Measurements from ENCODE around the gene CLCN4.

The CLCN4 gene

DNA sequence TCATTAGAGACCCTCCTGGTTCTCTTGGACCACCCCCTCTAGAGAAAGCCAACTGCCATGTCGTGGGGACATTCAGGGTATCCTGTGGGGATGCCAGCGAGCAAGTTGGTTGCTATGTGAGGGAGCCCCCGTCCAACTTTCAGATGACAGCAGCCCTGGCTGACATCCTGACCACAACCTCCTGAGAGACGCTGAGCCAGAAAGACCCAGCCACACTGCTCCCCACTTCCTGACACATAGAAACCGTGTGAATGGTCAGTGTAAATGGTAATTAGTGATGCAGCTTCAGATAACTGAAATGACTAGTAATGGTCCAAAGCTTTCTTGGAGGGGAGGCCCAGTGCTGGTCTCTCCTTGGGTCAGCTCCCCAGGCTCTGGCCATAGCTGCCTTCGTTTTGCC, 10.8 kb downstream of the CLCN4 start:
- no peak for DNase-seq (ENCODE audit: low spot score)

DNA sequence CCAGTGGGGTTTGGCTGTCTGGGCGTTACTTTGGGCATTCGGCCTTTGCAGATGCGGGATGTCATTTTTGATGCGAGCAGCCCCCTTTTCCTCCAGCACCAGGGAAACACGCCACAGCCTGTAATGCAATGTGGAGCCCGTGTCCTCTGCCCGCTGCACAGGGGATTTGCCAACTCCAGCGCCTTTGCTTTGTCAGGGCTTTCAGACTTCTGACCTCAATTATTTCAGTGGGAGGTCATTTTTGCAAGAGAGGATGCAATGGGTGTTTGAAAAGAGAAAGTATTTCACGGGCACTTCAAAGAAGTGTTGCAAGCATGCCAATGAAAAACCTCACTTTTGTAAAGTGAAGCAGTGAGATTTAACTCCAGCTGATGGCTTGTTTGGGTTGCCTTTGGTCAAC, 11.5 kb downstream of the CLCN4 start:
- DNase-seq (ENCODE audit: low spot score): no peak

DNA sequence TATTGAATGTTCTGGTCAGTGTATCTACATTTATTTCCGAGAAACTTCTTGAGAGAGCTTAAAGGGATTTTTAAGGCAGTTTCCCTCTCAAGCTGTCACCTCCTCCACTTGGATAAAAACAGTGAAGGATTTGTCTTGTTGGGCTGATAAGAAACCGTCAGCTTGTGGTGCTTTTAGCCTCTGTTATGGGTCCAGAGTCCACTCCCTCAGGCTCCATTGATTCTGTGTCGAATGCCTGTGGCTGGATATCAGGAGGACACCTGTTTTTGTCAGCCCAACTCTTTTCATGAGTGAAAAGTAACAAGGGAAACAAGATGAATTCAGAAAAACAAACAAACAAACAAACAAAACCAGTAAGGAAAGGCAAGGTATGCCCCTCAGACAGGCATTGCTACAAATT, 12.4 kb downstream of the CLCN4 start:
- DNase-seq (ENCODE audit: low spot score): no peak

DNA sequence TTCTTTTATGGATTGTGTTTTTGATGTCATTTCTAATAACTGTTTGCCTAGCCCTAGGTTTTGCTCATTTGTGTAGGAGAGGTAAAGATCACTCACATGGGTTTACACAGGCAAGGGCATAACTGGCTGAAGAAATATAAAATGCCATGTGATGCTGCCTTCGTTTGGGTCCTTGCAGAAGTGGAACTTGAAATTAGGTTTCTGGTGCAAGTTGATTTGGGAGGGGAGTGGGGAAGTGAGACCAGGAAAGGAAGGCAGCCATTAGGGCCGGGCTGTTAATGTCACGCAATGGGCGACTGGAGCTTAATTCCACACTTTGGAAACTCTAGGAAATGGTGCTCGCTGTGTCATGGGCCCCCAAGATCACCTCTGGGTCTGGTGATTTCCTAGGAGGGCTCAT, 14.5 kb downstream of the CLCN4 start:
- DNase-seq (ENCODE audit: low spot score): no peak

DNA sequence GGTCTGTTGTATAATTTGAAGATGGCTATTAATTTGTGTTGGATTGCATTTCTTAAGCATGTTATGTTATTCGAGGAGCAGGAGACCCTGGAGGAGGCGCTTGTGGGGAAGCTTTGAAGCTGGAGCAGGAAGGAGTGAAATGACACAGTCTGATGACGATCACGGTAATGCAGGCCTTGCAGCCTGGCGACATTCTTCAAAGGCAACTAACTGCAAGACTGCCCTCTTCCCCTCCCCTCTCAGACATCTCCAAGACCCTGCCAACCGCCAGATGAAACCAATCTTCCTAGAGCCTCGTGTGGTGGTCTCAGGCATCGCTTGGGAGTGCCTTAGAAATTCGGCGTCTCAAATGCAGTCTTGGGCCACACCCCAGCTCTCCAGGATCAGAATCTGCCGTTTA, 16.1 kb downstream of the CLCN4 start:
- DNase-seq (ENCODE audit: low spot score): no peak

DNA sequence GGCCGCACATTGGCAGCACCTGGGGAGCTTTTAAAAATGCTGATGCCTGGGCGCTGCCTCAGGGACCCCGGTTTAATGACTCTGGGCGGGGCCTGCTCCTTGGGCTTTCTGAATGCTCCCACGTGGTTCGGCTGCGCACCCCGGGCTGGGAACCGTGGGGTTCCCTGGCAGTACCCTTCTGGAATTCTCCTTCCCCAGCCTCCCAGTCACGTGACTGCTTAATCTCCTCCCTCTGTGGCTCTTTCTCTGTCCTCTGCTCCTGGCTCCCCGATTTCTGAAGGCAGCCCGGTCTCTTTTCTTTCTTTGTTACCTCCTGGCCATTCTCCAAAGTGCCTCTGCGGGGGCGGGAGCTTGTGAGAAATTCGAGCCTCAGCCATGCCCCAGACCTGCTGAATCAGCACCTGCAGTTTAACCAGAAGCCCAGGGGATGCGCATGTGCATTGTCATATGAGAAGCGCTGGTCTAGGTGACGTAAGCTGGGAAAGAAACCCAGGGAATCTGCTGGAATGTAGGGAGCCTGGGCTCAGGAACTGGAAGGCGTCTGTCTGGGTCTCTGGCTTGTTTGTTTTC, 16.6 kb downstream of the CLCN4 start:
- DNase-seq (ENCODE audit: low spot score): no peak

DNA sequence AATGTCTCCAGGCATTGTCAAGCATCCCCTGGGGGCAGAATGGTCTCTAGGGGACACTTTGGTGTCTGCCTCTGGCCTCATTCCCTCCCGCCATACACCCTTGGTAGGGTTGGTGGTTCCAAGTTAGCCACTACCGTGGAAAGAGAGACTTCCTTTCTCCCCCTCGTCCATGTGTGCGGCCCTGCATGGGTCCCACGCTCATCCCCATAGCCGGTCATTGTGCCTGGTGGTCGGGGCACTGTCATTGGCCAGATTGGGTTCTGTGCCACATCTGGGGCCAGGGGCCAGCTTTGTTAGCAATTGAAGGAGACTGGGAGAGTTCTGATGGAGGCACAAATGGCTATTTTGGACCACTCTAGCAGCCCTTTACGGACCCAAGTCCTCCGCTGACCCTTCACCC, 17.3 kb downstream of the CLCN4 start:
- no peak for DNase-seq (ENCODE audit: low spot score)

DNA sequence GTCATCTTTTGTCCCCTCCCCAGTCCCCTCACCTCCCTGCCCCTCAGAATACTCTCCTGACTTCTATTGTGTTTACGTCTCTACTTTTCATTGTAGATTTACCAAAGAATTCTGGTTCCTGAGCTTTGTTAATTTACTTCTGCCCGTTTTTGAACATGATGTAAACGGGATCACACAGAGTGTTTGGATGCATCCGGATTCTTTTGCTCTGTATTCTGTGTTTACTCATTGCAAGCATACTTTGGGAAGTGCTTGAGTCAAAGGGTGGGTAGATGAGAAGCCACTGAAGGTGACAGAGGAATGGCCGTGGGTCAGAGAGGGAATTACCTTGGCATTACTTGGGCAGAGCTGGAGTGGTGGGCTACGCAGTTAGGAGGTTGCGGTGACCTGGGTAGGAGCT, 18.0 kb downstream of the CLCN4 start:
- DNase-seq (ENCODE audit: low spot score): no peak

DNA sequence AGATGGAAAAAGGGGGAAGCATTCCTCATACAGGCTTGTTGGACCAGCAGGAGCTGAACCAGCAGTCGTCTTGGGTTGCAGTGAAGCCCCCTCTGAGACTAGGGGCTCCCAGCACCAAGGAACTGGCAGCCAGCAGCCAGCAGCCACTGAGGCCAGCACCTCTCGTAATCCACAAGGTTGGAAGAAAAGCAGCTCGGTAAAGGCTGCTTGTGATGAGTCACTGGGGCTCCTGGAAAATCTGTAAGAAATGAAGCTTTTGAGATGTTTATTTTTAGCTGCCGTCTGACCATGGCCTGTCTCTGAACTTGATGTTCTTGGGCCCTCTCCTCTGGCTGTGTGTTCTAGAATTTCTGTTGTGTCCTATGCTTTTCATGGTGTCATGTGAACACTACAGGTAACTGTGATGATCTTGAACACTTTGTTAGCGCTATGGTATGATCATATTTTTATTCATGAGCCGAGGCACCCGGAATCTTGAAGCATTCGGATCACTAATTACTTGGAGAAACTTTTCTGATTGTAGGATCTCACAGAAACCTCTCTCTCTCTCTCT, 18.6 kb downstream of the CLCN4 start:
- DNase-seq (ENCODE audit: low spot score): no peak

DNA sequence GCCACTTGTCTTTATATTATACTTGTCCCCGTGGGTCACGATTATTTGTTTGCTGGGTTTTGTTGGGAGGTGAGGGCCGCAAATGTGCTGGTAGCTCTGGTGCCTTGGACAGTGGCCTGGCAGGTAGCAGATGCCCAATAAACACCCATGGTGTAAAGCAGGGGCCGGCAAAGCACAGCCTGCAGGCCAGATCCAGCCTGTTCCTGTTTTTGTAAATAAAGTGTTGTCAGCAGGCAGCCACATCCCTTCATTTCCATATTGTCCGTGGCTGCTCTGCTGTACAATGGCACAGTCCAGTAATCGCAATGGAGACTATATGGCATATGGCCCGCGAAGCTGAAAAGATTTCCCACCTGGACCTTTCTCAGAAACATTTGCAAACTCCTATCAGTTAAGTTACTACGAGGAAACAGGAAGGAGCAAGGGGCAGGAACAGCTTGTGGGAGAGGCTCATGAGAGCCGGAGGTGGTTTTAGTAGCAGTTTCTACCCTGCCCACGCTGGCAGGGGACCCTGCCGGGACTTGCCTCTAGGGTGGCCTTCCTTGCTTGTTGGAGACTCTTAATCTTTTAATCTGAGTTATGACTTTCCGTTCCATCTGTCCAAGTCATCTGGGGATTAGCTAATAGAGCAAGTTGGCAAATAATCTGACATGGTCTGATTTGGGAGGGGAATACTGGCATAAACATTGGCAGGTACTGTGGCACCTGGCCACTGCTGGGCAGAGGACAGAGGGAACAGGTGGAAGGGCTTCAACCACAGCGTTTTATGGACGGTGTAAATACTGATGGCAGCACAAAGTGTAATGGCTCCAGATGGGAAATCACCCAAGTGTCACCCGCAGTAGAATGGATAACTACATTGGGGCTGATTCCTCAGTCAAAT, 19.6 kb downstream of the CLCN4 start:
- no peak for DNase-seq (ENCODE audit: low spot score)

DNA sequence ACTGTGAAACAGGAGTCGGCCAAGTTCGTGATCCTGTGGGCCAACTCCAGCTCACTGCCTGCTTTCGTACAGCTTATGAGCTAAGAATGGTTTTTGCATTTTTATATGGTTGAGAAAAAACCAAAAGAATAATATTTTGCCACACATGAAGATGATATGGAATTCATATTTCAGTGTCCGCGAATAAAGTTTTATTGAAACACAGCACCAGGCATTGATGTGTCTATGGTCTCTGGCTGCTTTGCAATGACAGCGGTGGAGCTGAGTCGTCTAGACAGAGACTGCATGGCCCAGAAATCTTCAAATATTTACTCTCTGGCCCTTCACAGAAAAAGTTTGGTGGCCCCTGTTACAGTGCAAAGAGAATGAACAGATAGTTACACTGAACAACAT, 20.2 kb downstream of the CLCN4 start:
- DNase-seq (ENCODE audit: low spot score): no peak

DNA sequence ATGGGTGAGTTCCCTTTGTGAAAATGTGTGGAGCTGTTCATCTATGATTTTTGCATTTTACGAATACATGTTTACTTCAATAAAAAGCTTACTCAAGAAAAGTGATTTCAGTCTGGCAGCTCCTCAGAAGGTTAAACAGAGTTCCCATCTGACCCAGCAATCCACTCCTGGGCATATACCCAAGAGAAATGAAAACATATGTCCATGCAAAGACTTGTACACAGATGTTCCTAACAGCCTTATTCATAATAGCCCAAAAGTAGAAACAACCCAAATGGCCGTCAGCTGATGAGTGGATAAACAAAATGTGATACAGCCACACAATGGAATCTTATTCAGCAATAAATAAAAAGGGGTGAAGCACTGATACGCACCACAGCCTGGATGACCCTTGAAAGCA, 20.8 kb downstream of the CLCN4 start:
- DNase-seq (ENCODE audit: low spot score): no peak

DNA sequence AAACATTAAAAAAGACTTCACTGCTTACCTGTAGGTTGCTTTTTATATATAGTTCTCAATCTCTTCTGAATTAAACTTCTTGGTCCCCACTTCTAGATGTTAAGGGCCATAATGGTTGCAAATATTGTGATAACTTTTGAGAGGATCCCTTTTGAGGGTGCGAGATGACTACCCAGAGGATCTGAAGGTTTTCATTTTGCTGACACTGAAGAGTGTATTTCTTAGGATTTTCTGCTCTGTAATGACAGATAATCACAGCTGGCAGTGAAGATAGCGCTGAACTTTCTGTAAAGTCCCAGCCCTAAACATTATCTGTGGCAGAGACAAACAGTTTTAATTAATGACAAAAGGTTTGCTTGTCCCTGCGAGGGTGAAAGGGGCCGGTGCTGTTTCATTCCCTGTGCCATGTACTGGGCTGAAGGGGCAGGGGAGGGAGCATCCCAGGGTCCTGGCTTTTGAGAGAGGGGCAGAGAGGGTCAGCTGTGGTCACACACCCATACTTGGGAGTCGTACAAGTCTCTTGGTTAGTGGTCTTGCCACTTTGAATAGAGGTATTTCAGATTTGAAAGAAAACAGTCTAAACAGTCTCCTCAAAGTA, 22.2 kb downstream of the CLCN4 start:
- no peak for DNase-seq (ENCODE audit: low spot score)

DNA sequence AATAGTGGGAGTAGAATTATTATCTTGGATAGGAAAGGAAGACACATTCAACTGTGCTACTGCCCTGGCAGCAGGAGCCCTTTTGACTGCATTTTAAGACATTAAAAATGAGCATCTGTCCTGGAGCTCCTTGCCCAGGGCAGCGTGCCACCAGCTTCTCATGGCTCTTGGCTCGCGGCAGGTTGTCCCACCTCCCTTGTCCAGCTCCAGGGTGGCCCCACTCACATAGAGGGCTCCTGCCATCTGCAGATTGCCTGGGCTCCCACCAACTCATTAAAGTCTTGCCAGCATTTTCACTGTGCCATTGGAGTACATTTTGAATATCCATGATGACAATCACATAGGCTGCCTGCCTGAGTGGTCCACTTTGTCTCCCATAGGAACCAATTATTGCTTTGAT, 27.0 kb downstream of the CLCN4 start:
- no peak for DNase-seq (ENCODE audit: low spot score)

DNA sequence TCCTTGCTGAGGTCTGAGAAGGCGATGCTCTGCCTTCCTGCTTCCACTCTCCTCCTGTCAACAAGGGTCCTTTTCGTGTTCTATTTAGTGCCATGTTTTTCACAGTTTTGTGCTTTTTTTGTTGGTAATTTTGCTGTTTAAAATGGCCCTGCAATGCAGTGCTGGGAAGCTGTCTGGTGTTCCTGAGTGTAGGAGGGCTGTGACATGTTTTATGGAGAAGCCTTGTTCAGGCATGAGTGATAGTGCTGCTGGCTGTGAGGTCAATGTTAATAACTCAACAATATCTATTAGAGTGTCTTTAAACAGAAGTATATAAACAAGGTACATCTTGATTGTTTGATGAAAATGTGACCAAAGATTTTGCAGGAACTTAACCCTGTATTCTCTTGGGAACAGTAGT, 27.6 kb downstream of the CLCN4 start:
- DNase-seq (ENCODE audit: low spot score): no peak

DNA sequence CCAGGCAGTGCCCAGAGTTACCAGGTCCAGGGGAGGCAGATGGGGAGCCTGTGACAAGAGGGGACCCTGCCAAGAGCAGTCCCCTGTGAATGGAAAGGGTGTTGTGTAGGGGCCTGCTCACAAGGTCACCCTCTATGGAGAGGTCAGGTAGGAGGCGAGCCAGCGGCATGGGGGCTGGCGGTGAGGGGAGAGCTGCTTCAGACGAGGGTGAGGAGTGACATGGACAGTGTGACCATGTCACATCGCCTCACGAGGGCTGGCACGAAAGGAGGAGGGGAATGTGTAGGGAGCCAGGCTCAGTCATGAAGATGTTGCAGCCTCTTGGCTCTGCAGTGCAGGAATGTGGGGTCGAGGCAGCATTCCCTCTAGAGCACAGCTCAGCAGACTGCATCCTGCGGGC, 29.6 kb downstream of the CLCN4 start:
- no peak for DNase-seq (ENCODE audit: low spot score)

DNA sequence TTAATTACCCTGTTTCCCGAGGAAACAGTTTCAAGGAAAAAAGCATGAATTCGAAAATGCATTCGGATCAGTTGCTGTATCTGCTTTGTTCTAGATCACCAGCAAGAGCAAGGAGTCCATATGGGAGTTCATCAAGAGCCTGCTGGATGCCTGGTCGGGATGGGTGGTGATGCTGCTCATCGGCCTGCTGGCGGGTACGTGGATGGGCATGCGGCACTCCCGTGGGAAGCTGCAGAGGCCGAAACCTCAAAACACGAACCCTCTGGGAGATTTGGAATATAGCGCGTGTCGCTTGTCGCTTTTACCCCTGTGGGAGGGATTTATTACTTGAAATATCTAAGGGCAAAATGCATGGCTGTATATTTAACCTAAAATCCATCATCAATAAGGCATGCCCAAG, 30.6 kb downstream of the CLCN4 start:
- no peak for DNase-seq (ENCODE audit: low spot score)

DNA sequence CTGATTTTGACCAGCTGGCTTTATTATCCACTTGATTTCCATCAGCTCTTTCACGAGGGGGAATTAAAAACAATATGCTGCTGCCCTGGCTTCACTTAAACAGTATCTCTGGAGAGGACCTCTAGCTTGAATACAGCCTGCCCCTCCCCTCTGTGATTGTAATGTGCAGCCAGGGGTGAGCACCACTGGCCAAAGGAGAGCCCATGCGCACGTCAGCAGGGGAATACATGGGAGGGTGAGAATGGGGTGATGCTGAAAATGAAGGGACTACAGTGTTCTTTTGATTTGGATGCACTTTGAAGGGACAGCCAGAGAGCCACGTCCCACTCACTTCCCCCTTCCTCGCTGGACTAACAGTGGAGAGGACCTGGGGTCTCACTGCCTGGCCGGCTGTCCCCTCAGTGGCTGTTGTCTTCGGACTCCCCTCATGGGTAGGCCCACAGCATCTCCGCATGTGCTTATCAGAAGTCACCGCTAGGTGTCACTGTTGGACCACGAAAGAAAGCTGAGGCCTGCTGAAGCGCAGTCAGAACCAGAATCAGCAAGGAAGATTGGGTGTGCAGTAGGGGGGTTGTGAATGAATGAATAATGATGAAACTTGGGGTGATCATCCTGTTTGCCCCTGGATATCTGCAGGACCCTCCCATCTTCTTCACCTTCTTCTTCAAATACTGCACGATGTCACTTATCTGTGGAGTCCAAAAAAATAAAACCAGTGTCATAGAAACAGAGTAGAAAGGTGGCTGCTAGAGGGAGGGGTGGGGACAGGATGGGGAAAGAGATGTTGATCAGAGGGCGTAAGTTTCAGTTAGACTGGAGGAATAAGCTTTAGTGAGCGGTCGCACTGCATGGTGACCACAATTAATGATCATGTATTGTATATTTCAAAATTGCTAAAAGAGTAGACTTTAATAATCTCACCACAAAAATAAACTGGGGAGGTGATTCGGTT, 32.8 kb downstream of the CLCN4 start:
- DNase-seq (ENCODE audit: low spot score): peak; percentile 63

DNA sequence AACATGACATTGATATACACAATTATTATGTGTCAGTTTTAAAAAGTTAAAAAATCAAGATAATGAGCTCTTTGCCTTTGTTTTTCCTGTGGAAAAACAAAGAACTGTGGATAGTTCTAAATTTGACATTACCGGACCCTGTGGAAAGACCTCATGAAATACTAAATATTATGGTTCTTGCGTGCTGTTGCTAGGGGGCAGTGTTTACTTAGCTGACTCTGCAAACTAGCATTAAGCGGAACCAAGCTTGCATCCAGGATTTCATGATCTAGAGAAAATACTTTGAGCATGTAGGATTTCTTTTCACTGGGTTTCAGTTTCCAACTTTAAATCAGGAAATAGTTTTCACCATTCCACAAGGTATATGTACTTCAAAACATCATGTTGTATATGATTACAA, 33.6 kb downstream of the CLCN4 start:
- DNase-seq (ENCODE audit: low spot score): no peak

DNA sequence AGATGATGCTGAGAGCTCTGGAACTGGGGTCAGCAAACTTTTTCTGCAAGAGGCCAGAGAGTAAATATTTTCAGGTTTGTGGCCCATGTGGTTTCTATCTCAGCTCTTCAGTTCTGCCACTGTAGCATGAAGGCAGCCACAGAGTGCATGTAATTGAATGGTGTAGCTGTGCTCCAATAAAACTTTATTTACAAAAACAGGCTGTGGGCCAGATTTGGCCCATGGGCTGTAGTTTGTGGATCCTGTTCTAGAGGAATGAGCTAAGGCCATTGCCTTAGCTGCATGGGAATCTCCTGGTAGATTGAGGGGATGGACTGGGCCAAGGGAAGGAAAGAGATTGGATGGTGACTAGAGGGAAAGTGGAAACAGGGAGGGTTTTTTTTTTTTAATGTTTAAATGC, 36.8 kb downstream of the CLCN4 start:
- no peak for DNase-seq (ENCODE audit: low spot score)

DNA sequence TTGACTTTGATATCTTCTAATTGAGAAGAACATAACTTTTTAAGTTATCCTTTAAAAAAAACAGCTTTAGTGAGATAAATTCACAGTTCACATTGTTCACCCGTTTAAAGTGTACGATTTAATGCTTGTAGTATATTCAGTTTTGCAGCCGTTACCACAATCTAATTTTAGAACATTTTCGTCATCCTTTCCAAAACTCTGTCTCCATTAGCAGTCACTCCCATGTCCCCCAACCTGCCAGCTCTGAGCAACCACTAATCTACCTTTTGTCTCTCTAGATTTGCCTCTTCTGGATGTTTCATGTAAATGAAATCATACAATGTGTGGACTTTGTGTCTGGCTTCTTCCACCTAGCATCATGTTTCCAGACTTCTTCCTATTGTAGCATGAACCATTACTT, 38.6 kb downstream of the CLCN4 start:
- no peak for DNase-seq (ENCODE audit: low spot score)

DNA sequence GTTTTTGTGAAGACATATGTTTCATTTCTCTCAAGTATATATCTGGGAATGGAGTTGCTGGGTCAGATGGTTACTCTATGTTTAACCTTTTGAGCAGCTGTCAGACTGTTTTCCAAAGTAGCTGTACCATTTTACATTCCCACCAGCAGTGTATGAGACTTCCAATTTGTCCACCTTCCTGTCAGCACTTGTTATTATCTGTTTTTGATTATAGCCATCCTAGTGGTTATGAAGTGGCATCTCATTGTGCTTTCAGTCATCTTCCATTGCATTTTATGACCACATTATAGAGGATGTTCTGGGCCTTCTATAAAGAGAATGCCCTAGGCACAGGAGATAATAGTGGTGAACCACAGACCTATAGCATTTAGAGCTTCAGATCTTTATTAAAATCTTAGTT, 39.2 kb downstream of the CLCN4 start:
- no peak for DNase-seq (ENCODE audit: low spot score)
